HG03432 (cell line): ENCODE measurements around the gene GALNTL6.
"Not testable (repeated sequence)": the region's sequence is repeated elsewhere in the genome, so short reads cannot be mapped to it uniquely, and the experiment has no call there.

Source experiments
- ATAC-seq: cut with Tn5 transposase; IDR thresholded peaks from one replicate; pipeline ENCODE4 v1.9.1; 2021; ENCODE audit warnings: mild to moderate bottlenecking, moderate library complexity; ENCODE audit not compliant: unreplicated experiment

The GALNTL6 gene

GRCh38 chr4:172780566-172781081, 967.4 kb downstream of the GALNTL6 start:
- no peak for ATAC-seq

- ATAC-seq, result no peak
Measured at GRCh38 chr4:172785613-172786012, 972.4 kb downstream of the GALNTL6 start.

- ATAC-seq, result peak; percentile 55
Measured at GRCh38 chr4:172786039-172786792, 973.0 kb downstream of the GALNTL6 start.

GRCh38 chr4:172787111-172787510, 973.9 kb downstream of the GALNTL6 start:
- no peak for ATAC-seq

GRCh38 chr4:172791841-172792240, 978.6 kb downstream of the GALNTL6 start:
- ATAC-seq, result no peak

GRCh38 chr4:172793565-172794306, 980.5 kb downstream of the GALNTL6 start:
- ATAC-seq, result no peak

DNA sequence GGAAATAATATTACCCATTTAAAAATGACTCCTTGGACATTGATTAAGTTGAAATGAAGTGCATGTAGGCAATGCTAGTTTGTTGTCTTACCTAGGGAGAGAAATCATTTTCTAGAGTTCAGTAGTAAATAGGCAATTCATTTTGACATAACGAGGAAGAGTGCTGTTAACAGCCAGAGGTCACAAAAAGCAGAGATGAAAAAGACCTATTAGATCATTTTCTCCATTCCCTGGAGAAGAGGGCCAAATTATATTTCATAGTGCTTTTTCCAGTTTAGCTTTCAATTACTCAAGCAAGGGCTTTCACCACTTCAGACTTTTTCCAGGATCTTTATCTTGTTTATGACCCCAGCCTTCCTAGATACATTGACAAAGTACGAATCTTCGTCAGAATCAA, 981.1 kb downstream of the GALNTL6 start:
- ATAC-seq, result no peak

GRCh38 chr4:172797281-172797680, 984.1 kb downstream of the GALNTL6 start:
- ATAC-seq, result not testable (repeated sequence)

GRCh38 chr4:172802032-172802431, 988.8 kb downstream of the GALNTL6 start:
- ATAC-seq, result no peak

DNA sequence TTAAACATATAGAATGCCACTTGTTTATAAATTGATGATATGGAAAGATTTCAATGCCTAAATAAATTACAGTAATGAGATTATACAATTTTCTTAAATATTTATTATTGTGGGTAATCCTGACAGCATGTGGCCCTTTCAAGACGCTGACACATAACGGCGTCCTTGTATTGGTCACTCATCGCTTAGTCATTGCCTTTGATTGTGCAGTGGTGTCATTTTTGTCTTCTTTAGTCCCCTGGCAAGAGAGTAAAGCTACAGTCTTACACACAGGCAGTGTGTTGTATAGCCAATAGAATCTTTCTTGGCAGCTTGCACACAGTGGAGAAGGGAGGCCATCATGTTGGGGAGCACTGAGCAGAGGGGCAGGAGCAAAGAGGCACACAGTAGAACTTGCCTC, 993.6 kb downstream of the GALNTL6 start:
- no peak for ATAC-seq

DNA sequence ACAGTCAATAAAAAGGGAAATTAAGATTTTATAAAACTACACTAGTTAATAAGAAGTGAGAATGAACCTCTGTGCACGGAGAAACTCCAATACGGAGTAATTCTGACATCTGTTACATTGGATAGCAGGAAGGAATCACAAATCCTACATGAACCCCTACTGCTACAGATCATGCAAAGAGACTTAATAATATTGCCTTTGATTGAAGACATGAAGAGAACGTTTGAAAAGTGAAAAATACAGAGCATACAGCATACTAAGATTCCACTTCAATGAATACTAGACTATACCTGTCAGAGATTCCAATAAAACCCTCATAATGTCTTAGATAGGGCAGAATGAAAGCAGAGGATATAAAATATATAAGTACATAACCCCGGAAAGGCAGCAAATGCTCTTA, 995.0 kb downstream of the GALNTL6 start:
- no peak for ATAC-seq

DNA sequence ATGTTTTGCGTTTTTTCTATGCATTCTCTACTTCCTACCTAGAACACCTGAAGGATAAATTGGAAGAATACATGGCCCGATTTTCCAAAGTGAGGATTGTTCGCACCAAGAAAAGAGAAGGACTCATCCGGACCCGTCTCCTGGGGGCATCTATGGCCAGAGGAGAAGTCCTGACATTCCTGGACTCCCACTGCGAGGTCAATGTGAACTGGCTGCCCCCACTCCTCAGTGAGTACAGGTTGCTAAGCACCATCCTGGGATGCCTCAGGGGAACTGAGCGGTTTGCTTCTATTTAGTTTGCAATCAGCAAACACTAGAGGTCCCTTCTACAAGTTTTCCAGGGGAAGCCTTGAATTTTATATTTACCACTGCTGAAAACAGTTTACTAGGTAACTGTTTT, 996.1 kb downstream of the GALNTL6 start:
- ATAC-seq, result no peak

- peak; percentile 91 for ATAC-seq
Measured at GRCh38 chr4:172813359-172813923, 1000.2 kb downstream of the GALNTL6 start.

- peak; percentile 35 for ATAC-seq
Measured at GRCh38 chr4:172815499-172816164, 1002.4 kb downstream of the GALNTL6 start.

DNA sequence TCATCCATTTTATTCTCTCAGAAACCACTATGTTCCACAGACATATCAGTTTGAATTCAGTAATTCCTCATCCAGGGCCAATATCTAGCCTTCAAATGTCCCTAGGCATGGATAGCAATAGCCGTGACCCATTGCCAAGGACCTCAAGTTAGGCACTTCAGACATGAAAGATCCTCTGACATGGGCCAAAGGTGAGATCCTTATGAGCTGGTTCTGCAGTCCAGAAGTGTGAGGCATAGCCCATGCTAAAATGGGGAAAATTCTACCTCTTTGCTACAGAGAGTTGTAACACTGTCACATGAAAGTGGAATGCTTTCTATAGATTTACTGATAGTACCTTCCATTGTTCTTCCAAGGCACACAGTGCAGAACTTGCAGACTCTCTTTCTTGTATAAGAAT, 1005.7 kb downstream of the GALNTL6 start:
- ATAC-seq, result peak; percentile 7

- ATAC-seq, result peak; percentile 61
Measured at GRCh38 chr4:172819353-172819752, 1006.1 kb downstream of the GALNTL6 start.

DNA sequence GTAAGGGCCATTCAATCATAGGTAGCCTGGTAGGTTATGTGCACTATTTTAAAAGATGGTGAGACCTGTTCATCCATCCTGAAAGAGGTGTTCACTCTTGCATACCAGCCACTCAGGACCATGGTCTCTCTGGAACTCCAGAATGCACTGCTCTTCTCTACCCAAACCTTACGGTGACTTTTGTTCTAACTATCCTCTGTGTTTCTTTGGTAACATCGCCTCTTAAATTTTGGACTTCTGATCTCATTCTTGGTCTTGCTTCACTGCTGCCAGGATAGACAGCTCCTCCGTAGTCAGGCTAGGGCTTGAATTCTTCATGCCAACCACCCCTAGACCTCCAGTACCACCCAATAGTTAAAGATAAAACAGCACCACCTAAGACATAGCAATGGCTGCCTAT, 1009.1 kb downstream of the GALNTL6 start:
- no peak for ATAC-seq

DNA sequence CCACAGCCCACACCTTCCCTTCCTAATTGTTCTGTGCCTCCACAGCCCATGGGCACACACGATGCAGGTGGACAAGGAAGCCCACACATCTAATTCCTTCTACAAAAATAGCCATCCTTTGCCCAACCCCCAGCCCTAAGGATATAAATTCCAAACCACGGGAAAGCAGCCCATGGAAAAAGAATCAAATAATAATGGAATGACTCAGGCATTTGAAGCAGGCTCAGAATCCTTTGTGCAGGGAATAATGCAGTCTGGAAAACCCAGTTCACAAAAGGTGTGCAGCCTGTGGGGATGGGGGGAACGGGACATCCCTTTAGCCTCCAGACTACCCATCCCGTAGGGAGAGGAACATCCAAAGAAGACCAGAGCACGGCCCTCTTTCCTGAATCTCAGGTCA, 1013.1 kb downstream of the GALNTL6 start:
- no peak for ATAC-seq

DNA sequence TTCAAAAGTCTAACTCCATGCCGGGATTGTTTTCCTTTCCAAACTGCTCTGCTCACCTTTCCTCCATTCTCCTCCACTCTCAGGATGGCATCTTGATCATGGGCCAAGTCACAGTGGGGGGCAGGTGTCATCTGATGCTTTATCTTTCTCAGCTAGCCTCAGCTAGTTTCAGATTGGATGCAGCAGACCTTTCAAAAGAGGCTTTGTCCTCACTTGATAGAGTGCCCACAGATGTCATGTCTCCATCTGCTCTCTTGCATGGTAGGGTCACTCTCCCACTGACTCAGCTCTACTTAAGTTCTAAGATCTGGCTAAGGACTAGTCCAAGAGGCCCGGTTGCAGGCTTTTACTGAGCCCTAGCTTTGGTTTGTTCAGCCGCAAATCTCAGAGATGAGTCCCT, 1013.7 kb downstream of the GALNTL6 start:
- ATAC-seq, result no peak

DNA sequence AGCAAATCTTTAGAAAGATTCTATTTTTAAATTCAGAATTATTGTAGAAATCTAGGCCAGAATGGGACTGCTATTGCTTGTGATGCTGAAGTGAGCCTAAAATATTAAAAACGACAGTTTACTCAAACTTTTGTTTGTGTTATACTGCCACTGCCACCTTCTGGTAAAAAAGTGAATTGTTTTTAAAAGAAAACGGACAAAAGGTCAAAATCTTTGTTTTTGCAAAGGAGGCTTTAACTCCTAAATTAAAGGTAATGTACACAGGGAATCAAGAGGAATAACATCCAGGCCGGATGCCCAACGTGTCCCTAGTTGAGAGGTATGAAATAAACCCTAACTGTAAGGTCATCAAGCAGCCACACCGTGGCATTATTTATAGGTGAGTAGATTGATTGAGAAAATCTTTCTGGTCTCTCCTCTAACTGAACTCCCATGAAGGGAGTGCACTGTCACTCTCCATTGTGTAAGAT, 1017.1 kb downstream of the GALNTL6 start:
- no peak for ATAC-seq

DNA sequence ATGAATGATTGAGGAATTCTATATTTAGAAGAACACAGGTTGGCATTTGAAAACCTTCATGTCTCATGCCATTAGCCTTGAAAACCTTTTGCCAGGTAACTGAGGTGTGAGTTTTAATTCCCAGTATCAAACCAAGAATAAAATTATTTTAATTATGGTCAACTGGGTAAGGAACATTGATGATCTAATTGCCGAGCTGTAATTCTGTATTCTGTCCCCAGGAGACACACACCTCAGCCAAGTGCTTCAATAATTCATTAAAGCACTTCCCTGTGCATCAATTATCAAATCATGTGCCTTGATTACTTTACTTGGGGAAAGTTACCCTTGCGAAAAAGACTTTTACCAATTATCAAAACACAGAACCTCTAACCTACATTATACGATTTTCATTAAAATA, 1023.5 kb downstream of the GALNTL6 start:
- ATAC-seq, result no peak
